ENCODE measurements around the gene L3MBTL4. TPM values are rescaled to one million over a fixed set of nuclear protein-coding genes. Genes with fewer than 3 reads are reported as not detected.

The L3MBTL4 gene
- total and polyA plus RNA-seq, 10 of the 15 experiments (the other 5 are each of a cell fraction or from before 2014, with no cell fraction given): 1.3 to 8.7 (median 3.8) TPM

DNA sequence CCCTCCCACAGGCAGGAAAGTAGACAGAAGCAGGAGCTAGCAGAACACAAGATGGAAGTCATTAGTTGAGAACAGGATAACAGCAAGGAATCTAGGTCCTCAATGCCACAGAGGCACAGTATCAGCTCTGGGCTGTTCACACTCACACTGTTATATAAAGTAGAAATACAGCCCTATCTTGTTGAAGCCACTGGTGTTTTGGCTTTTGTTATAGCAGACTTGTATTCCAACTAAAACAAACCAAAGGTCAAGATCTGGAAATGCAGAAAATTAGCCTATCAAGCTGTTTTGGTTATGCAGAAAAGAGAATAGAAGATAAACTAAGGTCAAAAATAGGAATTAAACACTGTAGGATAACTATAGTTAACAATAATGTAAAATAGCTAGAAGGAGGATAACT lies 37.5 kb upstream of the L3MBTL4 start:
- H3K9me3 ChIP-seq (replicated peaks; ENCODE audit: control insufficient read depth, insufficient read depth, low read length): no peaks in the 10 kb centered on the region
- no peaks in the 10 kb centered on the region for H3K36me3 ChIP-seq (ENCODE audit: control insufficient read depth in 2 of 2, insufficient read depth in 2 of 2, low read length in 1 of 2)
- intact Hi-C loops (cut with micrococcal nuclease; ENCODE audit: unreplicated experiment) (no loop called here), in situ Hi-C loops (cut with MboI) (no loop called here)
- H3K27ac ChIP-seq (ENCODE audit: control insufficient read depth, insufficient read depth): no peak overlapping the region
- H3K4me1 ChIP-seq (ENCODE audit: control insufficient read depth, insufficient read depth, low read length): peaks cover 2% of the 10 kb centered on the region; the same call in 1 of the 2 replicates
- H2AFZ ChIP-seq (ENCODE audit: control insufficient read depth, low read depth, low read length): no peak overlapping the region
- no peaks in the 10 kb centered on the region for H3K27me3 ChIP-seq (replicated peaks in 1 of 2; ENCODE audit: control insufficient read depth in 2 of 2, insufficient read depth in 2 of 2, low read length in 1 of 2)
- no peak overlapping the region for H3K4me3 ChIP-seq
- H3K9ac ChIP-seq (ENCODE audit: control insufficient read depth, insufficient read depth, low read length): no peak overlapping the region
- H3K4me2 ChIP-seq (ENCODE audit: control insufficient read depth, insufficient read depth): no peak overlapping the region
- no peak for FAIRE-seq
- H4K20me1 ChIP-seq (ENCODE audit: control insufficient read depth, insufficient read depth): no peaks in the 10 kb centered on the region
- H3K79me2 ChIP-seq (ENCODE audit: control insufficient read depth, insufficient read depth, low read length): no peaks in the 10 kb centered on the region
- no peak for TF ChIP-seq ETV6 (conservative IDR thresholded peaks at IDR 0.05 in 1 of 2, IDR thresholded peaks at IDR 0.05 in 1 of 2; ENCODE audit: borderline replicate concordance in 1 of 2, low read depth in 1 of 2)
- no peak for TF ChIP-seq SIX5 (IDR thresholded peaks at IDR 0.05; ENCODE audit: low read depth, low read length, severe bottlenecking)
- TF ChIP-seq MTA2 (IDR thresholded peaks at IDR 0.05; ENCODE audit: low read depth): no peak
- TF ChIP-seq TCF12 (IDR thresholded peaks at IDR 0.05; ENCODE audit: low read depth, low read length): no peak
- TF ChIP-seq, protein P1, sequence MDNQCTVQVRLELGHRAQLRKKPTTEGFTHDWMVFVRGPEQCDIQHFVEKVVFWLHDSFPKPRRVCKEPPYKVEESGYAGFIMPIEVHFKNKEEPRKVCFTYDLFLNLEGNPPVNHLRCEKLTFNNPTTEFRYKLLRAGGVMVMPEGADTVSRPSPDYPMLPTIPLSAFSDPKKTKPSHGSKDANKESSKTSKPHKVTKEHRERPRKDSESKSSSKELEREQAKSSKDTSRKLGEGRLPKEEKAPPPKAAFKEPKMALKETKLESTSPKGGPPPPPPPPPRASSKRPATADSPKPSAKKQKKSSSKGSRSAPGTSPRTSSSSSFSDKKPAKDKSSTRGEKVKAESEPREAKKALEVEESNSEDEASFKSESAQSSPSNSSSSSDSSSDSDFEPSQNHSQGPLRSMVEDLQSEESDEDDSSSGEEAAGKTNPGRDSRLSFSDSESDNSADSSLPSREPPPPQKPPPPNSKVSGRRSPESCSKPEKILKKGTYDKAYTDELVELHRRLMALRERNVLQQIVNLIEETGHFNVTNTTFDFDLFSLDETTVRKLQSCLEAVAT (IDR thresholded peaks at IDR 0.05): no peak
- no peak for TF ChIP-seq YY1 (IDR thresholded peaks at IDR 0.05; ENCODE audit: low read depth, low read length)
- TF ChIP-seq HSF1 (IDR thresholded peaks at IDR 0.05; ENCODE audit: low read depth, low read length): no peak
- no peak for TF ChIP-seq KDM1A (IDR thresholded peaks at IDR 0.05; ENCODE audit: borderline replicate concordance)
- no peak for TF ChIP-seq PAX8 (IDR thresholded peaks at IDR 0.05)
- TF ChIP-seq RELA (IDR thresholded peaks at IDR 0.05; ENCODE audit: borderline replicate concordance, partially characterized antibody): no peak
- no peak for ATAC-seq
- no peak for DNase-seq (ENCODE audit: low read depth, low spot score)
- ChIA-PET RAD21 (ENCODE audit: unreplicated experiment) (no interaction called here), SMC1A (ENCODE audit: uncharacterized antibody, unreplicated experiment) (no interaction called here), CTCF (no interaction called here), POLR2A (no interaction called here)
- no TSS peak for BruUV-seq (replicated peaks)
